ENCODE data around the gene INTS2. TPM values are rescaled to one million over a fixed set of nuclear protein-coding genes. Genes with fewer than 3 reads are reported as not detected.

Gene INTS2
- total RNA-seq, 1 donor from 2014 or later = 16.9 TPM

DNA sequence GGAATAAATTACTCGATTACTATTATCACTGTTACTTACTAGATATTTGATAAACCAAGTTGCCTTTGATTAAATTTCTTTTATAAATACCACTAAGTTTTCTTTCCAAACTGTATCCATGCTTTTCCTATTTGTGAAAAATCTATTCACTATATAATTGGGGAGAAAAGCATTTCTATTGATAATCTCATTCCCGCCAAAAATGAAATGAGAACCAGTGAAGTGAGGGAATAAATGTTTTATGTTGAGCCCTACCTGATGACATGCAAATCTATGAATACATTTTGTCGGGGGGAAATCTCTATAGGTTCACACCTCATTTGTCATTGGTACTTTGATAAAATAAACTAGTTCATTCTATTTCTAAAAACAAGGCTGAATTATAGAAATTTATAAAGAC, 80.1 kb downstream of the INTS2 start:
- Mint-ChIP-seq H3K36me3 (ENCODE audit: insufficient read depth) (peaks cover 12% of the 10 kb centered on the region), H3K9me3 (ENCODE audit: low read depth) (no peaks in the 10 kb centered on the region), H3K4me1 (ENCODE audit: low read depth) (no peaks in the 10 kb centered on the region), H3K27me3 (no peaks in the 10 kb centered on the region), H3K27ac (no peak overlapping the region), H3K4me3 (ENCODE audit: low read depth) (no peak overlapping the region)
- TF ChIP-seq, protein P1, sequence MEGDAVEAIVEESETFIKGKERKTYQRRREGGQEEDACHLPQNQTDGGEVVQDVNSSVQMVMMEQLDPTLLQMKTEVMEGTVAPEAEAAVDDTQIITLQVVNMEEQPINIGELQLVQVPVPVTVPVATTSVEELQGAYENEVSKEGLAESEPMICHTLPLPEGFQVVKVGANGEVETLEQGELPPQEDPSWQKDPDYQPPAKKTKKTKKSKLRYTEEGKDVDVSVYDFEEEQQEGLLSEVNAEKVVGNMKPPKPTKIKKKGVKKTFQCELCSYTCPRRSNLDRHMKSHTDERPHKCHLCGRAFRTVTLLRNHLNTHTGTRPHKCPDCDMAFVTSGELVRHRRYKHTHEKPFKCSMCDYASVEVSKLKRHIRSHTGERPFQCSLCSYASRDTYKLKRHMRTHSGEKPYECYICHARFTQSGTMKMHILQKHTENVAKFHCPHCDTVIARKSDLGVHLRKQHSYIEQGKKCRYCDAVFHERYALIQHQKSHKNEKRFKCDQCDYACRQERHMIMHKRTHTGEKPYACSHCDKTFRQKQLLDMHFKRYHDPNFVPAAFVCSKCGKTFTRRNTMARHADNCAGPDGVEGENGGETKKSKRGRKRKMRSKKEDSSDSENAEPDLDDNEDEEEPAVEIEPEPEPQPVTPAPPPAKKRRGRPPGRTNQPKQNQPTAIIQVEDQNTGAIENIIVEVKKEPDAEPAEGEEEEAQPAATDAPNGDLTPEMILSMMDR (IDR thresholded peaks at IDR 0.05; ENCODE audit: unreplicated experiment) = no peak
- DNase-seq (ENCODE audit: low spot score, unreplicated experiment) = no peak

DNA sequence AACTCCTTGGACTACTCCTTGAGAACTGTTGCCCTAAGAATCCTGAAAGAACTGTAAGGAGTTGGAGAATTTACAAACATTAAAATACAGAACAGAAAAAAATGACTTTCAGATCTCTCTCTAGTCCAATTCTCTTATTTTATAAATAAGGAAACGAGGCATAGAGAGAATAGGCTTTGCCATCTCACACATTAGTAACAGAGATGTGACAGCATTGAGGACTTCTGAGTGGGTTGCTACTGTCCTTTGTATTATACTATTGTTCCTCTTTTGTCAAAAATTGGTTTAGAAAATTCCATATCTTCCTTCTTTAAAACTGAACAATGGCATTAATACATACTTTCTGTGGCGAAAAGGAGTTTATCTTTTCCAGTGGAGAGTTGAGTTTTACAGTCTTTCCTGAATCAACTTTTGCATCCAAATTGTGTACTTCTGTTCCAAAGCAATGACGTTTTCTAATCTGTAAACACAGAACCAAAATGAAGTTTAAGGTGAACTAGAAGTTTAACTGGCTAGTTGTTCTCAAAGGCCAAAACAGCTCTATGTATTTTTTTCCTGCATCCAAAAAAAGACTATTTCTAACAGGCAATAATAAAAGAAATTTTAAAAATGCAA, 80.9 kb downstream of the INTS2 start:
- TF ChIP-seq, protein P1 (IDR thresholded peaks at IDR 0.05; ENCODE audit: unreplicated experiment) = no peak
- Mint-ChIP-seq H3K27ac (no peak overlapping the region), H3K4me3 (ENCODE audit: low read depth) (no peak overlapping the region), H3K36me3 (ENCODE audit: insufficient read depth) (peaks cover 12% of the 10 kb centered on the region), H3K27me3 (no peaks in the 10 kb centered on the region), H3K4me1 (ENCODE audit: low read depth) (no peaks in the 10 kb centered on the region), H3K9me3 (ENCODE audit: low read depth) (no peaks in the 10 kb centered on the region)
- DNase-seq (ENCODE audit: low spot score, unreplicated experiment) = no peak

DNA sequence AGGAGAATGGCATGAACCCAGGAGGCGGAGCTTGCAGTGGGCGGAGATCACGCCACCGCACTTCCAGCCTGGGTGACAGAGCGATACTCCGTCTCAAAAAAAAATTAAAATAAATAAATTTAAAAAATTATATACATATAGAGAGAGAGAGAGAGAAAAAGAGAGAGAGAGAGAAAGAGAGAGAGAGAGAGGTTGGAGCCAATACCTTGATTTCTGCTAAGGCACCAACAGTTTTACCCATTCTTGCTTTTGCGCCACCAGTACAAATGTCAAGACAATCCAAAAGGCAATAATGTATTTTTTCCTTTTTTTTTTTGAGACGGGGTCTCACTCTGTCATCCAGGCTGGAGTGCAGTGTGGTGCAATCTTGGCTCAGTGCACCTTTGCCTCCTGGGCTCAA, 81.7 kb downstream of the INTS2 start:
- no peak overlapping the region for H3K27ac Mint-ChIP-seq
- no peak overlapping the region for H3K4me3 Mint-ChIP-seq (ENCODE audit: low read depth)
- H3K9me3 Mint-ChIP-seq (ENCODE audit: low read depth) = no peaks in the 10 kb centered on the region
- H3K27me3 Mint-ChIP-seq = no peaks in the 10 kb centered on the region
- no peak for DNase-seq (ENCODE audit: low spot score, unreplicated experiment)
- TF ChIP-seq, protein P1 (IDR thresholded peaks at IDR 0.05; ENCODE audit: unreplicated experiment) = no peak
- H3K36me3 Mint-ChIP-seq (ENCODE audit: insufficient read depth) = peaks cover 12% of the 10 kb centered on the region
- H3K4me1 Mint-ChIP-seq (ENCODE audit: low read depth) = no peaks in the 10 kb centered on the region

- peaks cover 12% of the 10 kb centered on the region for H3K36me3 Mint-ChIP-seq (ENCODE audit: insufficient read depth)
- no peaks in the 10 kb centered on the region for H3K4me1 Mint-ChIP-seq (ENCODE audit: low read depth)
- H3K9me3 Mint-ChIP-seq (ENCODE audit: low read depth) = no peaks in the 10 kb centered on the region
- DNase-seq (ENCODE audit: low spot score, unreplicated experiment) = no peak
- H3K4me3 Mint-ChIP-seq (ENCODE audit: low read depth) = no peak overlapping the region
- TF ChIP-seq, protein P1 (IDR thresholded peaks at IDR 0.05; ENCODE audit: unreplicated experiment) = no peak
- no peak overlapping the region for H3K27ac Mint-ChIP-seq
- H3K27me3 Mint-ChIP-seq = no peaks in the 10 kb centered on the region
Measured at GRCh38 chr17:61843435-61843834, 84.3 kb downstream of the INTS2 start.

- no peak for DNase-seq (ENCODE audit: low spot score, unreplicated experiment)
- no peaks in the 10 kb centered on the region for H3K4me1 Mint-ChIP-seq (ENCODE audit: low read depth)
- H3K4me3 Mint-ChIP-seq (ENCODE audit: low read depth) = no peak overlapping the region
- H3K27me3 Mint-ChIP-seq = no peaks in the 10 kb centered on the region
- TF ChIP-seq, protein P1 (IDR thresholded peaks at IDR 0.05; ENCODE audit: unreplicated experiment) = no peak
- no peak overlapping the region for H3K27ac Mint-ChIP-seq
- no peaks in the 10 kb centered on the region for H3K9me3 Mint-ChIP-seq (ENCODE audit: low read depth)
- H3K36me3 Mint-ChIP-seq (ENCODE audit: insufficient read depth) = peaks cover 12% of the 10 kb centered on the region
Measured at GRCh38 chr17:61842899-61843298, 84.9 kb downstream of the INTS2 start.
